ENCODE results near the gene FAR1.
"Not testable (repeated sequence)": the region's sequence is repeated elsewhere in the genome, so short reads cannot be mapped to it uniquely, and the experiment has no call there.

FAR1 gene

DNA sequence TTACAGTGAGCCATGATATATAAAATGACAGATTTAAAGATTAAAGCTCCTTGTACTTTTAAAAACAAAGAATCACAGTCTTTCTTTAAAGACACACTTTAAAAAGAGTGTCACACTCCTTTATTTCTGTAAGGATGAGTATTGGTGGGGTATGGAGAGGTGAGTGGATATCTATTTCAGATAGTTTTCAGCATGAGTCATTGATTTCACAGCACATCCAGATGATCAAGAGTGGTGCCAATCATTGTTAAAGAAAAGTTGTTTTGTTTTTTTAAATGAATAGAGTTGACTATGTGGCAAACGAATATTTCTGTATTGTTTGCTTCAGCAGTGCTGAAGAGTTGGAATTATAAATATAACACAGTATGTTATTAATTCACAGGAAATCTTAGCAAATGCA is 52.5 kb downstream of the FAR1 start:
- DNase-seq: no peak

GRCh38 chr11:13721760-13722159 is 53.3 kb downstream of the FAR1 start:
- no peak for DNase-seq

DNA sequence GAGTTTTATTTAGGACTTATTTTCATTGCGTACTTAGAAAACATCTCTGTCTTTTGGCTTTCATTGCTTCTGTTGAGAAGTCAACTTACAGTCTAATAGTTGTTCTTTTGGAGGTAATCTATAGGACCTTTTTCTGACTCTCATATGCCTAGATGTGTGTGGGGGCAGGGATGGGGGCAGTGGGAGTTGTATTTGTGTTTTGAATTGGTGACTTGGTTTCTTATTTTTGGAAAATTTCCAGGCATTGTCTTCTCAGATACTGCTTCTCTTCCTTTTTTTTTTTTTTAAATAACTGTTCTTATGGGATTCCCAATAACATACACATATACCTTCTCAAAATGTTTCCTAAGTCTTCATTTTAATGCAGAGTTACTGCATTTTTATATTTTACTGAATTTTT is 58.0 kb downstream of the FAR1 start:
- no peak for DNase-seq

DNA sequence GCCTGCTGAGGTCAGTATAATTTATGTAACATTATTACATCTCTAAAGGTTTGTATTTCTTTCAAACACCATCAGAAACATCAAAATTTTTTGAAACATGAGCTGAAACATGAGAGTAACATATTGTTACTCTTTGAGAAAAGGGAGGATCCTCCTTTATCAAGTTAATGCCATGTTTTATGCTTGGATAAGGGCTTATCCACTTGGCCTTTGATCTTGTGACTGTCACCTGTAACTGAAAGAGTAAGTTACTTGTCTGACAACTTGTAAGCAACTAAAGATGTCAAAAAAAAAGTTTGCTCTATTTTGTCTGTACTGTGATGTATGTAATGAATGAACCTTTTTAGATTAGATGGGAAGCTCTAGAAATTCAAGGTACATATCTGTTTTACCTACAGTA is 59.6 kb downstream of the FAR1 start:
- no peak for DNase-seq

- DNase-seq: no peak
Observed at GRCh38 chr11:13734530-13734929, 66.1 kb downstream of the FAR1 start.

GRCh38 chr11:13745165-13745564 is 76.7 kb downstream of the FAR1 start:
- peak; percentile 54 for DNase-seq

GRCh38 chr11:13753316-13753715 is 84.8 kb downstream of the FAR1 start:
- not testable (repeated sequence) for DNase-seq

GRCh38 chr11:13759050-13759449 is 90.6 kb downstream of the FAR1 start:
- no peak for DNase-seq

DNA sequence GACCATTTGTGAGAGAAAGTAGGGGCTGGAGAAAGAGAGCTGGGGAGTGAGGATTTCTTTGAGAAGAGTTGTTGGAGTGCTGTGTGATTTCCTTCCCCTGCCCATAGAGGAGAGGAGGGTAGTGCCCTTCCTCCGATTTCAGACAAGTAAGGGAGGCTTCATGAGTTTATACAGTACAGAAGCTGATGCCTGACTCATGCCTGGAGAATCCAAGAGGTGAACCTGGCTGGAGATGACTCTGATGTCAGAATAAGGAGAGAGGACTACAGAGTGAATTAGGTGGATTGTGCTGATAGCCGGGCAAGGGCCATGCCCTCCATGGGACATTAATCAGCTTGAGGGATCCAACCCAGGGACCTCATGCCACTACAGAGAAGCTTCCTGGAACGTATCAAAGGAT is 91.6 kb downstream of the FAR1 start:
- no peak for DNase-seq

DNA sequence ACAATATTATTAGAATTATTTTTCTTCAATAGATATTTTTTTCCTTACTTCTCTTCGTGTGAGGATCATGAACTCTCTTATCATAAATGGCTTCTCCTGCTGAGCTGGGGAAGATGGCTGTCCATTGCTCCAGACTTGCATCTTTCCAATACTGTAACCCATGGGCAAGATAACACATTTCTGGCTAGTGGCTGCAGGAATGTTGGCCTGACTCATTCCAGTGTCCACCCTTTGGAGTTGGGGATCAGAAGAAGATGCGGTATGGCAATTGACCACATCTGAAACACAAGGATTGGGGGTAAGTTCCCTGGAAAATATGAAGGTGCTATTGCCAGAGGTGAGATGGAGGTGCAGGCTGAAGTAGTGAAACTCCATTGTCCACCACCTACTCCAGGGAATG is 92.8 kb downstream of the FAR1 start:
- DNase-seq: no peak

- no peak for DNase-seq
Observed at GRCh38 chr11:13761716-13762115, 93.2 kb downstream of the FAR1 start.

GRCh38 chr11:13762718-13763117 is 94.2 kb downstream of the FAR1 start:
- no peak for DNase-seq

GRCh38 chr11:13763341-13763740 is 94.9 kb downstream of the FAR1 start:
- DNase-seq: no peak

DNA sequence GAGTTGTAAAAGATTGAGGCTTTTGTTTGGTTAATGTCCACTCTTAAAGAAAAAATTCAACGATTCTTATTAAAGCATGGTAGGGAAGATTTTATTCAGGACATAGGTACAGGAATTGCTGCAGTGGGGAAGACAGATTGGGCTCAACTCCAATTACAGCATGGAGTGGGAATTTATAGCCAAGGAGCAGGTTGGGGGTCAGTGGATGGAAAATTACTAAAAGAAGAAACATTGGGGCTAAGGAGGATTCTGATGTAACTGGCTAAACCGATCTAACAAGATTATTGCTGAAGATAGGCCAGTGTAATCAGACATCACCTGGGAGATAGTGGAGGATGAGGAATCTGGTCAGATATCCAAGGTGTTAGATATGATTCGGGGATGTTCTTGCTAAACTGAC is 97.4 kb downstream of the FAR1 start:
- DNase-seq: no peak

DNA sequence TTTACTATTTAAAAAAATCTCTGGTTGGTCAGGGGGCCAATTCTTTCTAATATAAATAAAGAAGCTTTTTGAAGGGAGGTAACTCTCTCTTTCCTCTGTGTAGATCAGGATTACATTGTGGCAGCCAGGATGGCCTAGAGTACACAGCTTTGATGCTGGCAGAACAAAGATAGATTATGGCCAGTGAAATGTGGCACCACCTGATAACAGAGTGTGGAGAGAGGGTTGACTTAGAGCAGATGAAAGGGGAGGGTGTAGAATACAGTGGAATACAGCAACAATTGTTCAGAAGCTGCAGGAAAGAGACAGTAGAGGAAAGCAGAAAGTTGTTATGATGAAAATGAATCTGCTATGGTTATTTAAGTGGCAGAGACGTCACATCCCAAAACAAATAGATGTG is 99.0 kb downstream of the FAR1 start:
- no peak for DNase-seq

GRCh38 chr11:13769188-13769587 is 100.7 kb downstream of the FAR1 start:
- no peak for DNase-seq

DNA sequence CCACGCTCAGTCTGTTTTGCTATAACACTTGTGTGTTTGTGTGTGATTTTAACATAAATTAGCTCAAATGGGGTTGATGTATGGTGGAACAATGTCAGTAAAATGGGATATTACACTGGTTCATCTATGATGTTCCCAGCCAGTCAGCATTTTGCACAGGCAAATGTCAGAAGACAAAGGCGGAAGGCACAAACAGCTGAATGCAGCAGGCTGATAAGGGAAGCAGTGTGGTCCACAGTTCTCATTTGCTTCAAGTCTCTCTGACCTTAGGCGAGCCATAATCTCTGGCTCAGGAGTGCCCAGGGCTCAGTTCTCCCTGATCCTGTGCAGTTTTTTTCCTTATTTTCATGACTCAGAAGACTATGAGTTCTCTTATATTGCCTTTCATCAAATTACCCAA is 102.7 kb downstream of the FAR1 start:
- no peak for DNase-seq

DNA sequence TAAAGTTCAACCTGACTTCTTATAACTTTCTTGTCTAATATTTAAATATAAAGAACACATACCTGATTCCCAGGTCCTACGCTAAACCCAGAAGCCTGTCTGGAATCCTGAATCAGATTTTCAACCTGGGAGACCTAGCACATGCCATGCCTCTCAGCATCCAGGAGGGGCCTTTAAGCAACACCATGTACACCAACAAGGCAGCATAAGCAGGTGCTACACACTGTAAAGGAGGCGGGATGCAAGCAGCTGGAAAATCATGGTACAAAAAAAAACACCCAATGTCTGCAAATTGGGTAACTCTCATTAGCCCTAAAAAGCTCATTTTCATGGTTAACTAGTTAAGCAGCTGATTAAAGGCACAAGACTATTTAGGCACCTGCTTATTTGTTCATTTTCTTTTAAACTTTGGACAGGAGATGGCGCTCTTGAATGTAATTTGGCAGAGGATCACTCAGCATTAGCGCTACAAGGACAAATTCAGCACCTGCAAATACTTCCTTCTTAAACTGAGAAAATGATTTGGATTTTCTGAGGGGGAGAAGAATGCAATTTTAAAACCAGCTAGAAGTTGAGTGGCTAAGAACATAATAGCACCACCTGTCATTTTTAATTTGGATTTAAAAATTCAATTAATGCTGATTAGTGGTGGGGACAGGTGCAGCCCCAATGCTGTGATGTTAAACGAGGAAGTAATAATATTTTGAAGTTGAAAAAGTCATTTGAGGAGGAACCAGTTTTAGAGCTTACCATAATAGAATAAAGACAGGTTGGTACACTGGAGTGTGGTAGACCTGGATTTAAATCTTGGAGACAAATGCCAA is 104.0 kb downstream of the FAR1 start:
- DNase-seq: peak; percentile 37

DNA sequence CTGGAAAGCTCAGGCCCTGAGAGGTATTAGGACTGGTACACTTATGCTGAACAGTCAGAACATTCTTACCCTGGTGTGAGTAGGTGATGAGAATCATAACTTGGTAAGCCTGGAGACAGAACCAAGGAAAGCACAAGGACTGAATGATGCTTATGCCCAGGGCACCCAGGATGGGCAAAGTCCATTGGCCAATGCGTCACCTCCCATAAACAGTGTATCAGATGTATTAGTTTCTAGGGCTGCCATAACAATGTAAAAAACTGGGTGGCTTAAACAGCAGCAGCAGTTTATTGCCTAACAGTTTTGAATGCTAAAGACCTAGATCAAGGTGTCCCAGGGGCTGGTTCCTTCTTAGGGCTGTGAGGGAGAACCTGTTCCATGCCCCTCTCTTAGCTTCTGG is 107.0 kb downstream of the FAR1 start:
- no peak for DNase-seq

DNA sequence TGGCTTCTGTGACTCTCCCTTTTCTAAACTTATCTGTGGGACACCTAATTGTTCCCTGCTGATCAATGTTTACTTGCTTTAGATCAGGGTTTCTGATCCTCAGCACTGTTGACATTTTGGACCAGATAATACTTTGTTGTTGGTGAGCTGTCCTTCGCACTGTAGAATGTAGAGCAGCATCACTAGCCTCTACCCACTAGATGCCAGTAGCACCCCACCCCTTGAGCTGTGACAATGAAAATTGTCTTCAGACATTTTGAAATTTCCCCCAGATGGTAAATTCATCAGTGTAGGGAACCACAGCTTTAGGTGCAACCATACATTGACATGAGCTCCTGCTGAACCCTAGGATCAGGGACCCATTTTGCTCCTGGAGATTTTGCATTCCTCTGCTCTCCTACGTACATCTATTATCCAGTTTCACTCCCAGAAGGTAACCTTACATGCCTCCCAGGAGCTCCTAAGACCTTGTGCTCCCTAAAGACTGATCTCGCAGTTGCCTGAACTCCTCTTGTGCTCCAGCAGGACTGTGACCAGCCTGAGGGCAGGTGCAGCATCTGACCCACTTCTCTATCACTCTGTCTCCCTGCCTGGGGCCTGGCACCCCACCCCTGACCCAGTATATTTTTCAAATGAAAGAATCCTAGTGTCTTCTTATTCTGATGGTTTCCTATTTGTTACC is 107.8 kb downstream of the FAR1 start:
- DNase-seq: no peak

GRCh38 chr11:13777341-13777985 is 109.0 kb downstream of the FAR1 start:
- no peak for DNase-seq

- DNase-seq: no peak
Observed at GRCh38 chr11:13778345-13778744, 109.9 kb downstream of the FAR1 start.

DNA sequence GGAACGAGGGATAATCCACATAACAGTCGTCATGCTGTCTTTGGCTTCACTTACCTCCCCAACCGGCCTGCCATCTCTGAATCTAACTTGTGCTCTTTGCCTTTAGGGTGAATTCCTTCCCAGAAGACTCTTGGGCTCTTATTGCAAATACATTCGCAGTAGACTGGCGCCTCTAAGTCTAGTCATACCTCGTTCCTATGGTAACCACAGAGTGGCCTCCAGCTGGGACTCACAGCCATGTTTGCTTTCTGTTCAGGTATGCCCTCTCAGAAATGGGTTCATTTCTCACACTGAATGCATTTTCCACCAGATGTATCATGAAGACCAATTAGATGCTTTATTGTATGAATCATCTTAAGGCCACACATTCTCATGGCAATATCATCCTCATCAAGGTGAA is 112.7 kb downstream of the FAR1 start:
- DNase-seq: no peak
